HuH-7 (cell line): Measurements from ENCODE around the gene NAA16.

Experiments used
- DNase-seq: peaks from one replicate; pipeline ENCODE4 v3.0.0; 2011; ENCODE audit warnings: low spot score

The NAA16 gene

DNA sequence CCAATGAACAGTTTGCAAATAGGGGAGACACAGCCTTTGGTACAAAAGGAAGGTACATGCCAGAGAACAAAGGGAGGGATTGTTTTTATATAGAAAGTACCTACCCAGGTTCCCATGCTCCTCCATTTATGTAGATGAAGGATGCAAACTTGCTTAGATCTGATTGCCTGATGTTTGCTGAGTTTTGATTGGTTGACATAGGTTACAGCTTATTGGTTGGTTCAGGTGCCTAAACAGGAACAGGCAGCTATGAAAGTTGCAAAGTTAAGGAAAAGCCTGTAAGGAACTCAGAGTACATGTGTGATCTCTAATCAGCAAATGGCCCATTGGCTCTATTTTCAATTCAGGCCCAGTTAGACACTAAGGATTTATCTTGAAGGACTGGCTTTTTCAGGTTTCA is 6.5 kb upstream of the NAA16 start:
- DNase-seq: no peak

DNA sequence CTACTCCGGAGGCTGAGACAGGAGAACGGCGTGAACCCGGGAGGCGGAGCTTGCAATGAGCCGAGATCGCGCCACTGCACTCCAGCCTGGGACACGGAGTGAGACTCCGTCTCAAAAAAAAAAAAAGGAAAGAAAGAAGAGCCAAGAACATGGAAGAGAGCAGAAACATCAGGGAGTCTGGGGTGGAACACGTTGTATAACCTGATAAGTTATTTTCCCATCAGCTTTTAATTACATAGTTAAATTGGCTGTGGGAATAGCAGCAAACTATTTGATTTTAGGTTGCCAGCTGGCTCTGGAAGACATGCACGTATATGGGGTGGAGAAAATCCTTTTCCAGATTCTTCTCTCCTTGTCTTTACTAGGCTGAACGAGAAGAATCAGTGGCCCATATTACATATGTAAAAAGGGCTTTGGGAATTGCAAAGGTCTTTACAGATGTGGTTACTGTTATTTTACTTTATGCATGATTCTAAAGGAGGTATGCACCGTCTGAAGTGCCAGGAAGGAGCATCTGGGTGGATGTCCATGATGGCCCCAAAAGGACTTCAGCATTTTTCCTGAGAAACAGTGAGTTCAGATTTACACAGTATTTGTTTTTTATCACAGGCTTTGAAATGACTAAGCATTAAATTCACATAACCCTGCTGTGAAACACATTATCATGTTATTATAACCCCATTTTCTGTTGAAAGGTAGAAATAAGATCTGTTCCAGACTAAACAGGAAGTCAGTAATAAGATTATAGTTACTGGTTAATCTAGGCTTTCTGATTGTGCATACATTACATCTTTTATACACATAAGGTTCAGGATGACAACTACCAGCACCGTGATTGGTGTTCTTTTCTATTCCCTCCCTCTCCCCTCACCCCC is 4.6 kb upstream of the NAA16 start:
- no peak for DNase-seq

DNA sequence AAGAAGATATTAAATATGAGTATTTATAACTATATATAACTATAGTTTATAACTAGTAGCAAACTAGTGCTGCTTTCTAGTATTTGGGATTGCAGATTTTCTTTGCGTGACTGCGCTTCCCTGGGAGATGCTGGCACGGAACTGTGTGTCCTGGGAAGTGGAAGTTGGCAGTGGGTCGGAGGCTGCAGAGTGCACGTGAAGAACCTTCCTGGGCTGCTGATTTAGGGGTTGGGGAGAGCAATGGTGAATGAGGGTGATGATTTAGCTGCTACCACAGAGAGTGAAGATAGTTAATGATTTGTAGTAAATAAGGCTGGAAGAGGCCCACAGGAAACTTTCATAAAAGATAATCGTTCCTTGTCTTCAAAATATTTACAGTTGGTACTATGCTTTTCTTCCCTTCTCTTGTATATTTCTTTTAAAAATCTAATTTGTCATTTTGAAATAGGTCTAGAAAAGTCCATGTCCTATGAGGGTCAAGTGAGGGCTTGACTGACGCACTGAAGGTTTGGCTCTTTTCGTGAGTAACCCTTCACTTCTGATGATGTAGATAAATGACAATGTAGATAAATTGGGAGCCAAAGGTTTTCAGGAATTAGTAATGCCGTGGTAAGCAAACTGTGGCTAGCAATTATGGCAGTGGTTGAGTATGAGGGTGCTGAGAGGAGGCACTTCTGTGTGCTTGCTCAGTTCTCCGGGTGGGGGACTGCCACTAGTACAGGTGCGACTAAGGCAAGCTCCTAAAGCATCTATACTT is 3.0 kb upstream of the NAA16 start:
- no peak for DNase-seq

- DNase-seq: peak; percentile 19
Observed at GRCh38 chr13:41311406-41312175, 524 bp downstream of the NAA16 start.

GRCh38 chr13:41312176-41312500 is 1.1 kb downstream of the NAA16 start:
- no peak for DNase-seq

DNA sequence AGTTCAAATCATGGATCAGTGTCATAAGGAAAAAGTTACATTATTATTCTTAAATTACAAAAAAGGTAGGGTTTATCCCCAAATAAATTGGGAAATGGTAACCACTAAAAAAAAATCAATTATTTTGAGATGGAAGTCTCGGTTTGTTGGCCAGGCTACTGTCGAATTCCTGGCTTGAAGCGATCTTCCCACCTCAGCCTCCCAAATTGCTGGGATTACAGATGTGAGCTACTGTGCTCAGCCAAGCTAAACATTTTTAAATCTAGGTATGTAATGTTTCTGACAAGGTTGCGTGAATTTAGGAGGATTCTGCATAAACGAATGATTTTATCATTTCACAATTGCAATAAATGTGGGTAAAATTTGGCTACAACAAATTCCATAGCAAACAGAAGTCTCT is 2.0 kb downstream of the NAA16 start:
- no peak for DNase-seq

DNA sequence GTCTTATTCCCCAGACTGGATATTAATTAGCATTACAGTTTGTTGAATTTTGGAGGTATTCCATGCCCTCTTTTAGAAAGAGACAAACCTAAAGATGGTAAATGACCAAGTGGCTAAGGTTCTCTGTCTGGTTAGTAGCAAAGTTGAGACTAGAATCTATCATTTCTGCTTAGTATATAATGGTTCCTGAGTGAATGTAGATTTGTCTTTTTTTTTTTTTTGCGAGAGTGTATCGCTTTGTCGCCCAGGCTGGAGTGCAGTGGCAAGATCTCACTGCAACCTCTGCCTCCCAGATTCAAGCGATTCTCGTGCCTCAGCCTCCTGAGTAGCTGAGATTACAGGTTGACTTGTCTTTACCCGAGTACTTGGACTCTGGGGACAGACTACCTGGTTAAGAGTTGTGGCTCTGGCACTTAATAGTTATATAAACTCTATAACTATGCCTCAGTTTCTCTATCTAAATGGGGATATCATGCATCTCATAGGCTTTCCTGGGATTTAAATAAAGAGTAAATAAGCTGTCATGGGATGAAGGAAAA is 2.7 kb downstream of the NAA16 start:
- no peak for DNase-seq

DNA sequence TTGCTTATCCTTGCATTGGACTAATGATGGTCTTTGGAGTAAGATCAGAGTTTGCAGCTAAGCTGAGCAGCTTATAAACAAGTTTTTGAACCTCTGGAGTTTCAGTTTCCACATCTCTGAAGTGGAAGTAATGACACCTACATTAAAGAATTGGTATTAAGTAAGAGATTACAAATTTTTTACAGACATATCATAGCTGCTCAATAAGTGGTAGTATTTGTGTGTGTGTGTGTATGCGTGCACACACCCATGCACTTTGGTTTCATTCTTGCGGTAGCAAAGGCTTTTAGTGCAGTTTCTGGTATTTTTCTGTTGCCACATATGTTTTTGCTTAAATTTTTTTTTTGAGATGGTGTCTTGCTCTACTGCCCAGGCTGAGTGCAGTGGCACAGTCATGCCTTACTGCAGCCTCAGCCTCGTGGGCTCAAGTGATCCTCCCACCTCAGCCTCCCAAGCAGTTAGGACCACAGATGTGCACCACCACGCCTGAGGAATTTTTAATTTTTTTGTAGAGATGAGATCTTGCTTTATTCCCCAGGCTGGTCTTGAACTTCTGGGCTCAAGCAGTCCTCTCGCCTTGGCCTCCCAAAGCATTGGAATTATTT is 4.5 kb downstream of the NAA16 start:
- no peak for DNase-seq

GRCh38 chr13:41317243-41317642 is 6.2 kb downstream of the NAA16 start:
- no peak for DNase-seq

GRCh38 chr13:41325752-41326151 is 14.7 kb downstream of the NAA16 start:
- DNase-seq: no peak

DNA sequence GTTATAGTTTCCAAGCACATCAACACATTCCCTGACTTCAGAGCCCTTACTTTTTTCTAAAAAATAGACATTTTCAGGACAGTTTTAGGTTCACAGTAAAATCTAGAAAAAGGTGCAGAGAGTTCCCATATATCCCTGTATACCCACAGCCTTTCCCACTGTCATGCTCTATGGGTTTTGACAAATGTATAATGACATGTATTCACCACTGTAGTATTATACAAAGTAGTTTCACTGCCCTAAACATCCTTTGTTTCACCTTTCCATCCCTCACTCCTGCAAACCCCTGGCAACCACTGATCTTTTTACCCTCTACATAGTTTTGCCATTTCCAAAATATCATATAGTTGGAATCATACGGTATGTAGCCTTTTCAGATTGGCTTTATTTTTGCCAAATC is 15.6 kb downstream of the NAA16 start:
- no peak for DNase-seq

DNA sequence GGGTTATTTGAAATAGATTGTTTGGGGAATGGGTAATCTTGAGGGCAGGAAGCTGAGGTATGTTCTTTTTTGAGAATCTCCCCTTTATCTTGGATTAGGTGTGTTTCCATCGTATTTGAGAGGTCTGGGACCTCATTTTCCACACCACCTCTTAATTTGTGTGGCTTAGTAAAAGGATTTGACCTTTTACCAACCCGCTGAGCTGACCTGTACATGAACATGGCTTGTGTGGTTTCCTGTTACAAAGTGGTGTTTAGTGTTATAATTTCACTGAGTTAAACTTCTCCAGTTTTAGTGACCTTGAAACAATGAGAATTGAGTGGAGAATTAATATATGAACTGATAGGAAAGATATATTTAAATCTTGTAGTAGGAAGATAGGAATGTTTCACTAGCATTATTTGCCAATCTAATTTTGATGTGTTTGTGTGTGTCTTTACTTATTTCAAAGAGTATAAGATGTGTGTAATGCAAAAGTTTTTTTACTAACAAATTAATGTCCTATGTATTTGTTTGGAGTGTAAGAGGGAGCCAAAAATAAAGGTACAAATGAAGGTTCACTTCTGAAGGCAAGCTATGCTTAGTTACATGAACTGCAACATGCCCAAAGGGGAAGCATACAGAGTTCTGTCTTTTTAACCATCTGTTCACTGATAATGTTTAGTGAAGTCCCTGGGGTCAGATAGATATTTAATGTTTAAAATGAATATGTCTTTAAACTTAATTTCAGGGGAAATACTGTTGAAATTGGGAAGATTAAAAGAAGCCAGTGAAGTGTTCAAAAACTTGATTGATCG is 17.1 kb downstream of the NAA16 start:
- no peak for DNase-seq

DNA sequence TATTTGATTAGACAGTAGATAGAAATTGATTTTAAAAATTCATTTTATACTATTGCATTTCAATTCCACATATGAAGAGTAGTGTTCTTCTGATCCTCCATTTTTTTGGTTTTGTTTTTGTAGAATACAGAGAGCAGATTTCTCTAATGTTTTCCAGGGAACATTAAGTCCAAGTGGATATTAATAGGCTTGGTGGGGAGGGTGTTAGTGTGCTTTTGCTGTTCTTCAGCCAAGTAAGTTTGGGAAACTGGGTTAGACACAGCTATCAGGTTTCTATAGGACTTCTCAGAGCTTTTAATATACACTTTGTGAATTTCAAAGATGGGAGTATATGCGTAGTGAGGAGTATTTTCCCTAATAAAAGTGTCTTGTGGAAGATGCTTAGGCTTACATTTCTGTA is 21.8 kb downstream of the NAA16 start:
- DNase-seq: no peak

DNA sequence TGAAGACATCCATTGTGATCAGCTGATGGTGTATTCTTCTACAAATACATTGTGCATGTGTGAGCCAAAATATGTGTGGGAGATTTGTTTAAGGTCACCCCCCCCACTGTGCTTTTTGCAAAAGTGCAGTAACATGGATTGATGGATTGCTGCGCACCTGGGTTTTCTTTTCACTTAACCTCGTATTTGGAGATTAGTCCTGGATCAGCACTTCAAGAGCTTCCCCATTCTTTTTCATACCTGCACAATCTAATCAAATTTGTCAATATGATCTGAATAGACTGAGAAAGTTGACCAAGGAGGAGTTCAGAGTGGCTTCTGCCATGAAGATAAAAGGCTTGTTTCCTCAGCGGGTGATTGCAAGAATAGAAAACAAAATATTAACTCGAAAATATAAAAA is 23.7 kb downstream of the NAA16 start:
- no peak for DNase-seq

DNA sequence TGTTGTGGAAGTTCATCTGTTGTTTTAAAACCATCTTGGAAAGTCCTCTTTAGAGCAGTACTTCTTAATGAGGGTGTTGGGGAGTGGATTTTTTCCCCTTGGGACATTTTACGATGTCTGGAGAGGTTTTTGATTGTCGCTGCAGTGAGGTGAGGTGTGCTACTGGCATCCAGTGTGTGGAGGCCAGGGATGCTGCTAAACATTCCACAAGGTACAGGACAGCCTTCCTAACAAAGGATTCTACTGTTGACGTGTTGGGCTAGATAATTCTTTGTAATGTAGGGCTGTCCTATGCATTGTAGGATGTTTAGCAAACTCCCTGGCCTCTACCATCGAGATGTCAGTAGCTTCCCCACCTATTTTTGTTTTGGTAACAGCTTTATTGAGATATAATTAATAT is 33.3 kb downstream of the NAA16 start:
- DNase-seq: no peak

DNA sequence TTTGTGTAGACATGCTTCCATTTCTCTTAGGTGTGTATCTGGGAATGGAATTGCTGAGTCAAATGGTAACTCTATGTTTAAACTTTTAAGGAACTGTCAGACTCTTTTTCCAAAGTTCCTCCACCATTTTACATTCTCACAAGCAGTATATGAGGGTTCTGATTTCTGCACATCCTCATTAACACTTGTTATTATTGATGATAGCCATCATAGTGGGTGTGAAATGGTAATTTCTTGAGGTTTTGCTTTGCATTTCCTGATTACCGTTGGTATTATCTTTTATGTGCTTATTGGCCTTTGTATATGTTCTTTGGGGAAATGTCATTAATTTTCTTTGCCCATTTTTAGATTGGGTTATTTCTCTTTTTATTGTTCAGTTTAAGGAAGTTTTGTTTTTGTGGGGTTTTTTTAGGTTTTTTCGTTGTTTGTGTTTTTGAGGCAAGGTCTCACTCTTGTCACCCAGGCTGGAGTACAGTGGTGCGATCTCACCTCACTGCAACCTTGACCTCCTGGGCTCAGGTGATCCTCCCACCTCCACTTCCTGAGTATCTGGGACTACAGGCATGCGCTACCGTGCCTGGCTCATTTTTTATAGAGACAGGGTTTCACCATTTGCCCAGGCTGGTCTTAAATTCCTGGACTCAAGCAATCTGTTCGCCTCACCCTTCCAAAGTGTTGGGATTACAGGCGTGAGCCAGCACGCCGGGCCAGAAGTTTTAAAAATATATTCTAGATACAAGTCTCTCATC is 34.3 kb downstream of the NAA16 start:
- no peak for DNase-seq

- no peak for DNase-seq
Observed at GRCh38 chr13:41345914-41346589, 35.0 kb downstream of the NAA16 start.

DNA sequence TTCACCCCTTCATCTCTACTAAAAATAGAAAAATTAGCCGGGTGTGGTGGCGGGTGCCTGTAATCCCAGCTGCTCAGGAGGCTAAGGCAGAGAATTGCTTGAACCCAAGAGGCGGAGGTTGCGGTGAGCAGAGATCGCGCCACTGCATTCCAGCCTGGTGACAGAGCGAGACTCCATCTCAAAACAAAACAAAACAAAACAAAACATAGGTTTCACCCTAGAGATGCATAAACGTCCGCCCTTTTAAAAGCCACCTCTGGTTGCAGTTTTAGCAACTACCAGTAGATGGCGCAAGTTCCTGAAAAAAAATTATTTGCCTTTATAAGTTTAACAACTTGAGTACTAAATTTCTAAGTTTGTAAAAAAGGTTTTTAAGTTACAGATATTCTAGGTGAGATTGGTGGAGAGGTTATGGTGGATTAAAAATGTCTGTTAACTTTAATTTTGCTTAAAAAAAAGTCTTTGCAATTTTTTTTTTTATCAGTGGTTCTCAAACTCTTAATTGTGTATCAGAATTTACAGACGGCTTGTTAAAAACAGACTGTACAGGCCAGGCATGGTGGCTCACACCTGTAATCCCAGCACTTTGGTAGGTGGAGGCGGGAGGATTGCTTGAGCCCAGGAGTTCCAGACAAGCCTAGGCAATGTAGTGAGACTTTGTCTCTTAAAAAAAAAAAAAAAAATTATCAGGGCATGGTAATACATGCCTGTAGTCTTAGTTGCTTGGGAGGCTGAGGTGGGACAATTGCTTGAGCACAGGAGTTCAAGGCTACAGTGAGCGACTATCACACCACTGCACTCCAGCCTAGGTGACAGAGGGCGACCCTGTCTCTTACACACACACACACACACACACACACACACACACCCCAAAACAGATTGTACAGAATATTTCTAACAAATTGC is 42.1 kb downstream of the NAA16 start:
- peak; percentile 5 for DNase-seq

- no peak for DNase-seq
Observed at GRCh38 chr13:41354416-41354815, 43.3 kb downstream of the NAA16 start.
